Measurements from ENCODE around the gene IST1. TPM values are rescaled to one million over a fixed set of nuclear protein-coding genes. Genes with fewer than 3 reads are reported as not detected.
"Not testable (repeated sequence)": the region's sequence is repeated elsewhere in the genome, so short reads cannot be mapped to it uniquely, and the experiment has no call there.

IST1 gene
- polyA plus RNA-seq, 1 donor, result 236 TPM

DNA sequence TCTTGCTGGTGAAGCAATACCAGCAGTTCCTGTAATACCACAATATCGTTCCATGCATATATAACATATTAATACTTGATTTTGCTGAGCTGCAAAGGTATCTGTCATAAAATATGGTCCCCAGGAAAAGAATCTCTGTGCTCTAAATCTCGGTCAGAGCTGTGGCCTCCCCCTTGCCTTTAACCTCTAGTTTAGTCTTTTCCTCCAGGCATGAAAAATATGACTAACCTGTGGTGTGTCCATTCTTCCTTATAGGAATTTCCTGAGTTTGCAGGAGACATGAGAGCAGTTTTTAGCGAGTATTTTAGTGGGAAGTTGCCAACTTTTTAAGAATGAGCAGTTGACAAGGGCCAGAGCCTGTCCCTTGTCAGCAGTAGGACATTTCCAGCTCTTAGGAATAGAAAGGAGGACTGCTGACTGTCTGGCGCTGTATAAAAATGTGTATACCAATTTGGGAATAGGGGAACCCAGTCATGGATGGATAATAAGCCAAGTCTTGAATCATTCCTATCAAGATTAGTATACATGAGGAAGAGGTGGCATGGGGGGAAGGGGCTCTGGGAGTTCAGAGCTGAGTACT is 40.9 kb upstream of the IST1 start:
- no CpG with 5 or more reads among the region's 4 CpGs for WGBS (ENCODE audit: insufficient coverage, low lambda C conversion rate)
- Histone ChIP-seq H3K4me3 (ENCODE audit: low read length) (no peak overlapping the region), H3K27ac (ENCODE audit: low read length) (no peak overlapping the region), H3K9me3 (ENCODE audit: control insufficient read depth, low read depth, low read length) (no peaks in the 10 kb centered on the region), H3K36me3 (ENCODE audit: control insufficient read depth, insufficient read depth, low read length) (peaks cover 55% of the 10 kb centered on the region), H3K4me1 (ENCODE audit: control insufficient read depth, insufficient read depth, low read length) (peaks cover 6% of the 10 kb centered on the region), H3K27me3 (ENCODE audit: control insufficient read depth, insufficient read depth, low read length) (no peaks in the 10 kb centered on the region)
- DNase-seq, result no peak

DNA sequence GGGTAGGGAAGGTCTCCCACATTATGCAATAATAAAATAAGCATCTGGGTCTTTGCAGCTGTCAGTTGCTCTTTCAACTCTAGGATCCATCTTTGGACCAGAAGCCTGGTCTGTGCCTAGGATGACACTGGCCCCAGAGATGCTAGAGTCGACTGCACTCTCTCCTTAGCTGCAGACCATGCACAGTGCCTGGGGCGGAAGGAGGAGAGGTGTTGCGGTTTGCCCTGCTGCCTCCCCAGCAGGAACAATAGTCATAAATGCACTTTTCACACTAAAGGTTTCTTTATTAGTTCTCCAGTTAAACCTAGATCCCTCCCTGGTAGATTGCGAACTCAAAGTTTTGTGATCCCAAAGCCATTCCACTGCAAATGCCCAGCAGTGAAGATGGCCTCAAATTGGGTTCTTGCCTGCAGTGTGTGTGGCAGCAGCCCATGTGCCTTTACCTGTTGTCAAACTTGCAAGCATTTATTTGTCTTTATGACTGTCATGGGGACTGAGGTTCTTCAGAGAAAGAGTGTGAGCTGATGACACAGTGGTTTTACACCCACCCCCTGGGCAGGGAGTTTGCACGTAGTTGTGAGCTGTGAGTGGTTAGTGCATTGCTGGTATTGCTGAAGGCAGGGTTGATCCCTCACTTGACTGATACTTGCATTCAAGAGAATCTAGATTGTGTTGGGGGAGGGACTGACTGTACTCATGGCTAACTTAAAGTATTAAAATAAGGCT is 39.2 kb upstream of the IST1 start:
- Histone ChIP-seq H3K27me3 (ENCODE audit: control insufficient read depth, insufficient read depth, low read length) (no peaks in the 10 kb centered on the region), H3K9me3 (ENCODE audit: control insufficient read depth, low read depth, low read length) (no peaks in the 10 kb centered on the region), H3K36me3 (ENCODE audit: control insufficient read depth, insufficient read depth, low read length) (peaks cover 52% of the 10 kb centered on the region), H3K27ac (ENCODE audit: low read length) (no peak overlapping the region), H3K4me1 (ENCODE audit: control insufficient read depth, insufficient read depth, low read length) (peaks cover 6% of the 10 kb centered on the region), H3K4me3 (ENCODE audit: low read length) (no peak overlapping the region)
- 100% methylated on average over 1 of the region's 5 CpGs for WGBS (ENCODE audit: insufficient coverage, low lambda C conversion rate)
- DNase-seq, result no peak

DNA sequence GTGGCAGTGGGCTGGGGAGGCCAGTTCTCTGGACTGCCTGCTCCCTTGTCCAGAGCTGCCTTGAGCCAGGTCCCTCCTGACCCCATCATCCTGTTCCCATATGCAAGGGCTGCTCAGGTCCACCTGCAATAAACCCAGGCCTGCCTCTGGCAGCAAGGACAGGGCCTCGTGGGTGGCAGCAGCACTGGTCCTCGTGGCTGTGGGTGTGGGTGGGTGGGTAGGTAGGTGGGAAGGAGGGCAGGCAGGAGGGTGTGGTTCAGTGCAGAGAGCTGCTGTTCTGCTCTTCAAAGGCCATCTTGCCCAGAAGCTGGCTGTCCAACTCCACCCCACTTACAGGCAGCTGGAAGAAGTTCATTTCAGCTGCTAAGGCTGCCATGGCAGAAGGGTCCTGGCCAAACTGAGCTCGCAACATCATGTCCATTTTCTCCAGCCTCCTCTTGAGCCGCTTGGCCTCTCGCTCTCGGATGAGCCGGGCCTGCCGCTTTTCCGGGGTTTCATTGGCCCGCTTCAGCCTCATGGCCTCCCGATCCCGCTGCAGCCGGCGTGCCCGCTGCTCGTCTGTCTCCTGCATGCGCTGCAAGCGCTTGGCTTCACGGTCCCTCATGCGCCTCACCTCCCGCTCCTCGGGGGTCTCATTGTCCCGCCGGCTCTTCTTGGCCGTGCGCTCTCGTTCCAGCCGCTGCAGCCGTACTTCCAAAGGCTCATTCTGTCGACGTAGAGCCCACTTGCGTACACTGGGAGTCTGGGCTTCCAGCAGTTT is 35.4 kb upstream of the IST1 start:
- Histone ChIP-seq H3K27ac (ENCODE audit: low read length) (no peak overlapping the region), H3K9me3 (ENCODE audit: control insufficient read depth, low read depth, low read length) (no peaks in the 10 kb centered on the region), H3K27me3 (ENCODE audit: control insufficient read depth, insufficient read depth, low read length) (no peaks in the 10 kb centered on the region), H3K36me3 (ENCODE audit: control insufficient read depth, insufficient read depth, low read length) (peaks cover 60% of the 10 kb centered on the region), H3K4me3 (ENCODE audit: low read length) (no peak overlapping the region), H3K4me1 (ENCODE audit: control insufficient read depth, insufficient read depth, low read length) (peaks cover 2% of the 10 kb centered on the region)
- DNase-seq, result no peak
- no CpG with 5 or more reads among the region's 32 CpGs for WGBS (ENCODE audit: insufficient coverage, low lambda C conversion rate)

DNA sequence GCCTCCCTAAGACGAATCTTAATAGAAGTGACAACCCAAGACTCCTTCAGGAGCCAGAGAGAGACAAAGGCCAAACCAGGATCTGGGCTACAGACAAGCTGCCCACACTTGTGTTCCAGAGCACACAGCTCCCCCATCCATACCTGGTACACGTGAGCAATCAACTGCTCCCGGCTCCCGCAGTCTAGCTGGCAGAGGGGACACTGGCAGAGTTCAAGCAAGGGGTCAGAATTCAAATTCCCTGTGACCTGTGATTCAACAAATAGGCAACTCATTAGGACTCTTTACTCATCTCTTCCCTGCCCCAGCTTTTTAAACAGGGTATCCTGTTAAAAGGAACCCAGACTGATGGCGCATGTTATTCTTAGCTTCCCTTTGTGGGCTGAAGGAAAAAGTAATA is 31.3 kb upstream of the IST1 start:
- H3K4me3 ChIP-seq (ENCODE audit: low read length), result no peak overlapping the region
- no CpG with 5 or more reads among the region's 5 CpGs for WGBS (ENCODE audit: insufficient coverage, low lambda C conversion rate)
- H3K27me3 ChIP-seq (ENCODE audit: control insufficient read depth, insufficient read depth, low read length), result no peaks in the 10 kb centered on the region
- no peaks in the 10 kb centered on the region for H3K9me3 ChIP-seq (ENCODE audit: control insufficient read depth, low read depth, low read length)
- H3K4me1 ChIP-seq (ENCODE audit: control insufficient read depth, insufficient read depth, low read length), result peaks cover 2% of the 10 kb centered on the region
- no peak overlapping the region for H3K27ac ChIP-seq (ENCODE audit: low read length)
- peaks cover 74% of the 10 kb centered on the region for H3K36me3 ChIP-seq (ENCODE audit: control insufficient read depth, insufficient read depth, low read length)
- no peak for DNase-seq

DNA sequence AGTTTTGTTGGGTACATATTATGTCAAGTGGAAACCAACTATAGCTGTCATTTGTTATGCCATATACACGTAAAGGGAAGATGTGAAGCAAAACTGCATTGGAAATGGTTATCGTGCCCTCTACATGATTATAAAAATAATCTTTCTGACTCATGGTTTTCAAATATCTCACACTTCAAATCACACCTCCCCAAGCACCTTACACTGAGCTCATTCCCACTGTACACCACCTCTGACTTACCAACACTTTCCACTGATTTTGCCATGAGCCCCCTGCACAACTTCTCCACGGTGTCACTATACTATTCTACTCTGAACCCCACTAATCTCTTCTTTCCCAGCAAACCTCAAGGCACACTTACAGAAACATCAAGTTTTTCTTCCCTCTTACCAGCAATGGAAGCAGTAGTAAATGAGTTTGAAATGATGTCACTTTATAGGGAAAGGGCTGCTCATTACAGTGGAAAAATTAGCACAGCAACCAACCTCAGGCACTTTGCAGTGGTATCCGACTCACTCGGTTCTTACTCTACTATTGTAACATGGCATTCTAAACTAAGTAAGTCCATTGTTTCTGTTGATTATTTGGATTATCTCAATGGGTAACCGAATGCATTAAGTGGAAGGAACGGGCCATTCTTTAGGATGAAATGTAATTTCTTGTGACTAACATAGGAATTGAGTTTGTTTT is 30.0 kb upstream of the IST1 start:
- Histone ChIP-seq H3K27ac (ENCODE audit: low read length) (no peak overlapping the region), H3K4me1 (ENCODE audit: control insufficient read depth, insufficient read depth, low read length) (no peaks in the 10 kb centered on the region), H3K4me3 (ENCODE audit: low read length) (no peak overlapping the region), H3K9me3 (ENCODE audit: control insufficient read depth, low read depth, low read length) (no peaks in the 10 kb centered on the region), H3K27me3 (ENCODE audit: control insufficient read depth, insufficient read depth, low read length) (no peaks in the 10 kb centered on the region), H3K36me3 (ENCODE audit: control insufficient read depth, insufficient read depth, low read length) (peaks cover 73% of the 10 kb centered on the region)
- DNase-seq, result no peak
- no CpG with 5 or more reads among the region's 7 CpGs for WGBS (ENCODE audit: insufficient coverage, low lambda C conversion rate)

DNA sequence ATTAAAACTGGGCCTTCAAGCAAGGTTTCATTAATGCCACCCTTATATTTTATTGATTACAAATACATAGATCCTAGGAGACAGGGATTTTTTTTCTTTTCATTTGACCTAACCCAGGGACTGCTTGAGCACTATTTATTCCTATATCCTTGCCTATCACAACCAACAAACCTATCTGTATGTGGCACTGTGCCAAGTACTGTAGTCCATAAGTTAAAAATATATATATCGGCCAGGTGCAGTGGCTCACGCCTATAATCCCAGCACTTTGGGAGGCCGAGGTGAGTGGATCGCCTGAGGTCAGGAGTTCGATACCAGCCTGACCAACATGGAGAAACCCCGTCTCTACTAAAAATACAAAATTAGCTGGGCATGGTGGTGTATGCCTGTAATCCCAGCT is 28.2 kb upstream of the IST1 start:
- not testable (repeated sequence) for H3K27ac ChIP-seq (ENCODE audit: low read length); H3K9me3 ChIP-seq (ENCODE audit: control insufficient read depth, low read depth, low read length); DNase-seq; H3K4me1 ChIP-seq (ENCODE audit: control insufficient read depth, insufficient read depth, low read length); H3K27me3 ChIP-seq (ENCODE audit: control insufficient read depth, insufficient read depth, low read length); H3K4me3 ChIP-seq (ENCODE audit: low read length)
- H3K36me3 ChIP-seq (ENCODE audit: control insufficient read depth, insufficient read depth, low read length), result peaks cover 59% of the 10 kb centered on the region
- WGBS (ENCODE audit: insufficient coverage, low lambda C conversion rate), result no CpG with 5 or more reads among the region's 6 CpGs

DNA sequence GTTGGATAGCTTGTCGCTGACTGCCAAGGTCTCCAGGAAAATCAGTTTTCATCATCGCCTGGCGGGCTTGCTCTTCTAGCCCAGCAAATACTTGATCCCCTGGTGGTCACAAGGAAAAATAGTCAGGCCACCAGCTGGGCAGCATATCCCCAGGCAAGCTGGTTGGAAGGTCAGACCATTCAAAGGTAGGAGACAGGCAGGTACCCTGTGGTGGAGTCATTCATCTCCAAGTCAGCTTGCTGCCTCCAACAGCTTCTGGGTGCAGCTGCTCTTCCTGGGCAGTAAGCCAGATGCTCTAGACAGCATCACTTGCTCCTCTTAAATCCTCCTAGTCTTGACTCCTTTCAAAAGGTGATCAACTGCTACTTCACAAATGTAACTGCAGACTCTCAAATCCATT is 27.4 kb upstream of the IST1 start:
- no CpG with 5 or more reads among the region's 3 CpGs for WGBS (ENCODE audit: insufficient coverage, low lambda C conversion rate)
- no peaks in the 10 kb centered on the region for H3K4me1 ChIP-seq (ENCODE audit: control insufficient read depth, insufficient read depth, low read length)
- peaks cover 53% of the 10 kb centered on the region for H3K36me3 ChIP-seq (ENCODE audit: control insufficient read depth, insufficient read depth, low read length)
- H3K4me3 ChIP-seq (ENCODE audit: low read length), result no peak overlapping the region
- no peak overlapping the region for H3K27ac ChIP-seq (ENCODE audit: low read length)
- H3K27me3 ChIP-seq (ENCODE audit: control insufficient read depth, insufficient read depth, low read length), result no peaks in the 10 kb centered on the region
- H3K9me3 ChIP-seq (ENCODE audit: control insufficient read depth, low read depth, low read length), result no peaks in the 10 kb centered on the region
- no peak for DNase-seq

DNA sequence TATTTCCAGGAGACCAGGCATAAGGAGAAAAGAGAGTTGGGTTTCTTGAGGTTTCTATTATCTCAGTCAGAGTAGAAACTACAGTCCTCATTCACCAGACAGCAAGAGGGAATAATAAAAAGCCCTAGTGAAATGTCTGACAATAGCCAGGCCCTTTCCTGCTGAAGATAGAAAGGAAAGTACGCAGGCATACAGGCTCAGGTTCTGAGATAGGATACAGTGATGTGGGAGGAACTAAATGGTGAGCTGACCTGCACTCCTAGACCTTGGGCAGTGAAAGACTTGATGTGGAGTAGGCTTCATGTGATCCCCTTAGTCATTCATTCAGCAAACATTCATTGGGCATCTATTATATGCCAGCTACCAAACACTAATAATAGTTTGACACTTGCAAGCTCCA is 26.2 kb upstream of the IST1 start:
- WGBS (ENCODE audit: insufficient coverage, low lambda C conversion rate), result no CpG with 5 or more reads among the region's 1 CpG
- Histone ChIP-seq H3K4me1 (ENCODE audit: control insufficient read depth, insufficient read depth, low read length) (no peaks in the 10 kb centered on the region), H3K27me3 (ENCODE audit: control insufficient read depth, insufficient read depth, low read length) (no peaks in the 10 kb centered on the region), H3K36me3 (ENCODE audit: control insufficient read depth, insufficient read depth, low read length) (peaks cover 44% of the 10 kb centered on the region), H3K9me3 (ENCODE audit: control insufficient read depth, low read depth, low read length) (no peaks in the 10 kb centered on the region), H3K4me3 (ENCODE audit: low read length) (no peak overlapping the region), H3K27ac (ENCODE audit: low read length) (no peak overlapping the region)
- no peak for DNase-seq

DNA sequence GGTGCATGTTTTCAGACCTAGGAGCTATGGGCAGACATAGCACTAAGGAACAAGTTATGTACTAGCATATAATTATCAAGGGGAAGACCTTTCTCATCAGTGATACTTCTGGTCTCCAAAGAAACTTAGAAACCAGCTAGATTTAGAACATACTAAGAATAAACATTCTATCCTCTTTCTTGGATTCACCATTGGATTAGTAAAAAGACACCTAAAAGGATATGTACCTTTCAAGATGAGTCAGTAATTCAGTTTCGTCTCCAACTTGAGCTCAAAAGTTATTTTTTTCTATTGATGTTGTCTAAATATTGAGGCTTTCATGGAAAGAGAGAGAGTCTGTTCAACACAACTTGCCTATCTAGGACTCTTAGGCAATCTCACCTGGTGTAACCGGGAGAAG is 24.5 kb upstream of the IST1 start:
- no peak overlapping the region for H3K4me3 ChIP-seq (ENCODE audit: low read length)
- peaks cover 36% of the 10 kb centered on the region for H3K36me3 ChIP-seq (ENCODE audit: control insufficient read depth, insufficient read depth, low read length)

DNA sequence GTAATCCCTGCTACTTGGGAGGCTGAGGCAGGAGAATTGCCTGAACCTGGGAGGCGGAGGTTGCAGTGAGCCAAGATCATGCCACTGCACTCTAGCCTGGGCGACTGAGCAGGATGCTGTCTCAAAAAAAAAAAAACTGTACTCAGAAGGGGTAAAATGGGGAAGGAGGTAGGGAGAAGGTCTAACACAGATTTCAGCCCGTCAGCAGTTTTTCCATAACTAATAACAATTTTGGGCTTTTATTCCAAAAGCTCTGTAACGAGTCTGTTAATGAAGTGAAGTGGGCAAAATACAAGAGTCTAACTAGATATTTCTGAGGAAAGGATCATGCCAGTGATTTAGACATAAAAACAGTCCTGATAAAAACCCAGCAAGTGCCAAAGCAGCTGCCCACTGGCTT is 22.1 kb upstream of the IST1 start:
- H3K4me1 ChIP-seq (ENCODE audit: control insufficient read depth, insufficient read depth, low read length), result no peaks in the 10 kb centered on the region
- WGBS (ENCODE audit: insufficient coverage, low lambda C conversion rate), result 100% methylated on average over 2 of the region's 4 CpGs
- no peaks in the 10 kb centered on the region for H3K27me3 ChIP-seq (ENCODE audit: control insufficient read depth, insufficient read depth, low read length)
- no peak overlapping the region for H3K4me3 ChIP-seq (ENCODE audit: low read length)
- H3K27ac ChIP-seq (ENCODE audit: low read length), result no peak overlapping the region
- peaks cover 35% of the 10 kb centered on the region for H3K36me3 ChIP-seq (ENCODE audit: control insufficient read depth, insufficient read depth, low read length)
- H3K9me3 ChIP-seq (ENCODE audit: control insufficient read depth, low read depth, low read length), result no peaks in the 10 kb centered on the region
- no peak for DNase-seq

More for the DNA sequence above, 24.5 kb upstream of the IST1 start:
- Histone ChIP-seq H3K27ac (ENCODE audit: low read length) (no peak overlapping the region), H3K27me3 (ENCODE audit: control insufficient read depth, insufficient read depth, low read length) (no peaks in the 10 kb centered on the region), H3K9me3 (ENCODE audit: control insufficient read depth, low read depth, low read length) (no peaks in the 10 kb centered on the region), H3K4me1 (ENCODE audit: control insufficient read depth, insufficient read depth, low read length) (no peaks in the 10 kb centered on the region)
- DNase-seq, result no peak
- WGBS (ENCODE audit: insufficient coverage, low lambda C conversion rate), result 100% methylated on average over 1 of the region's 2 CpGs

Measured in large intestine (tissue), 3 donors.